Stimulated activated CD4-positive, alpha-beta T cell treated with anti-CD3 and anti-CD28 coated beads, Interleukin-2, amount 100 ng/mL, for 24 hours (primary cell): ENCODE results near the gene RELN.

Source experiments
- DNase-seq, 2 donors: peaks; one replicate each; pipeline ENCODE4 v3.0.0-alpha.2; 2020

RELN gene

DNA sequence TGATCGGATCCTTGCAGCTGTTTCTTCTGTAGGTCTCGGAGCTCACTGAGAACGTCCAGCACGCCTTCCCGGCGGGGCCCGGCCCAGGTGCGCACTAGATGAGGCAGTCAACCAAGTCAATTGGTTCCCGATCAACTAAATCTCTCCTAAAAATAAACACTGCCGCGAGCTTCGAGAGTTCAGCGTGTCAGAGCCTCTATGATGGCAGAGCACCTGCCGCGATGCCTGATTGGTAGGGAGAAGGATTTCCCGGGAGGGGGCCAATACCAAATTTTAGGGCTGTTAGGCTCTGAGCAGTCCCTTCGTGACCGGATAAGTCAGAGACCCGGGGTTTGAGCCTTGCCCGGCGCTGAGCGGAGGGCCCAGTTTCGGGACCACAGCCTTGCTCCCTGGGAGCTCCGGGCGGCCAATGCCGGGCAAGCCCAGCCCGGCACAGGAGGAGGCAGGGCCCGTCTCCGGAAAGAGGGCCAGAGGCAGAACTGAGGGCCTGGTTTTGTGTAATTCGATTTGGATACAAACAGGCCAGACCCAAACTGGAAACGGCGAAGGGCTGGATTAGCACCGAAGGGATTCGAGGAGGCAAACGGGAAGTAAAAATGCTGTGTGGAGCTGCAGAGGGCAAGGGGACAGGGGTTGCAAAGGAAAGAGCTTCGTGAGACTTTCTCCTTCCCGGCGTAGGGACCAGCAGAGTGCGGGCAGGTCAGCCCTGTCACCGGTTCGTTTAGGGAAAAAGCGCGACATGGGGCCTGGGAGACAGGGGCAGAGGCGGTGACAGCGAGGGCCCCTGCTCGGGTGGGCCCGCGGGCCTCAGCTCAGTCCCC, 544.0 kb downstream of the RELN start:
- peak in 1 of 2 donors; percentile 14 for DNase-seq

DNA sequence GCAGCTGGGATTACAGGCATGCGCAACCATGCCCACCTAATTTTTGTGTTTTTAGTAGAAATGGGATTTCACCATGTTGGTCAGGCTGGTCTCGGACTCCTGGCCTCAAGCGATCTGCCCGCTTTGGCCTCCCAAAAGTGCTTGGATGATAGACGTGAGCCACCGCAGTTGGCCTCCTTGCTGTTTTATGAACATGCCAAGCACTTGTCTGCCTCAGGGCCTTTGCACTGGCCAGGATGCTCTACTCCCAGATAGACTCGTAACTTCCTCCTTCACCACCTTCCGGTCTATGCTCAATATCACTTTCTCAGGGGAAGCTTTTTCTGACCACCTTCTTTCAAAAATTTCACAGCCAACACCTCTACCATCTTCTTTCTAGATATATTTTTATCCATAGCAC, 549.8 kb downstream of the RELN start:
- no peak for DNase-seq

- DNase-seq = no peak
Observed at GRCh38 chr7:103437623-103438022, 551.8 kb downstream of the RELN start.

GRCh38 chr7:103432712-103433111, 556.7 kb downstream of the RELN start:
- DNase-seq = no peak

DNA sequence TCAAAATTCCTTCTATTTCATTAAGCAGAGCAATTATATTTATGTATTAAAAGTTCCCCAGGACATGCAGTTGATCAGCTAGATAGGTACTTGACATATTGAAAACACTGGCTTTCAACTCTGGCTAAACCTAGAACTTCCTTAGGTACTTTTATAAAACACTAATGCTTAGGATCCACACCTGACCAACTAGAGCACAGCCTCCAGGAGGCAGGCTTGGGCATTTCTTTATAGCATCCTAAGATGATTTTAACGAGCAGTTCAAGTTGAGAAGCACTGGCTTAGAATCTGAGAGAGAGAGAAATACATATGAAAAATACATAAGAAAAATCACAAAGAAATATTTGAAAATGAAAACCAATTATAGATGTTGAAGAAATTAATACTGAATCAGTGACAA, 564.3 kb downstream of the RELN start:
- DNase-seq = no peak

DNA sequence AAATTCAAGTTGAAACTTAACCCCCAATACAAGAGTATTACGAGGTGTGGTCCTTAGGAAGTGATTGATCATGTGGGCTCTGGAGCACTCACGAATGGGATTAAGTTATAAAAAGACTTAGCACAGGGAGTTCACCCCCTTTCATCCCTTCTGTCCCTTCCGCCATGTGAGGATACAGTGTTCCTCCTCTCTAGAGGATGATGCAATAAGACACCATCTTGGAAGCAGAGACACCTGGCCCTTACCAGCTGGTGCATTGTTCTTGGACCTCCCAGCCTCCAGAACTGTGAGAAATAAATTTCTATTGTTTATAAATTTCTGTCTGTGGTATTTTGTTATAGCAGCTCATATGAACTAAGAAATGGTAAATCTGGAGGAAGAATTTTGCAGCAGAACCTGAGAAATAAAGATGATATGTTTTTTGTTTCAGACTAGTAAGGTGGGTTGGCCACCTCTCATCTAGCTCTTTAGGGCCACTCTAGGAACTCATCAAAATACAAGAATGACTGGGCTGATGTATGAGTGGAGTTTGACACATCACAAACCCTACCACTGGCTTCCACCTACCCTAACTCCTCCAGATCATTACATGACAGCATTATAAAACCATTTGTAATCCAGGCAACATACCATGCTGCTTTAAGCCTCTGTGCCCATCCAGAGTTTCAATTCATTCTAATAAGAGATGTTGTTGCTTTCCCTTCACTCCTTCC, 565.8 kb downstream of the RELN start:
- DNase-seq = no peak
